Measurements from ENCODE around the gene CEP83. TPM values are rescaled to one million over a fixed set of nuclear protein-coding genes. Genes with fewer than 3 reads are reported as not detected.

CEP83 gene
- total RNA-seq, 1 experiment from 2014 or later, result 26.2 TPM

DNA sequence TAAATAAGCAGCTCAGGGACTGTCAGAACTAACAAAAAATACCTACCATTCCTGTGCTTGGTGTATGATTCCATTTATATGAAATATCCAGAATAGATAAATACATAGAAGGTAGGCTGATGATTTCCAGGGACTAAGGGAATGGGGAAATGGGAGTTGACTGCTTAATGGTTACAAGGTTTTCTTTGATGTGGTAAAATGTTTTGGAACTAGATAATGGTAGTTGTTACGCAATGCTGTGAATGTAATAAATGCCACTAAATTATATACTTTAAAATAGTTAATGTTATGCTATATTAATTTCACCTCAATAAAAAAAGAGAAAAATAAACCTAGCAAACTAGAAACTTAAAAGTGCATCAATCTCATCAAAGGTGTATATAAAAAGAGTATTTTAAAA lies 41.1 kb downstream of the CEP83 start (continued):
- TF ChIP-seq, protein P1, sequence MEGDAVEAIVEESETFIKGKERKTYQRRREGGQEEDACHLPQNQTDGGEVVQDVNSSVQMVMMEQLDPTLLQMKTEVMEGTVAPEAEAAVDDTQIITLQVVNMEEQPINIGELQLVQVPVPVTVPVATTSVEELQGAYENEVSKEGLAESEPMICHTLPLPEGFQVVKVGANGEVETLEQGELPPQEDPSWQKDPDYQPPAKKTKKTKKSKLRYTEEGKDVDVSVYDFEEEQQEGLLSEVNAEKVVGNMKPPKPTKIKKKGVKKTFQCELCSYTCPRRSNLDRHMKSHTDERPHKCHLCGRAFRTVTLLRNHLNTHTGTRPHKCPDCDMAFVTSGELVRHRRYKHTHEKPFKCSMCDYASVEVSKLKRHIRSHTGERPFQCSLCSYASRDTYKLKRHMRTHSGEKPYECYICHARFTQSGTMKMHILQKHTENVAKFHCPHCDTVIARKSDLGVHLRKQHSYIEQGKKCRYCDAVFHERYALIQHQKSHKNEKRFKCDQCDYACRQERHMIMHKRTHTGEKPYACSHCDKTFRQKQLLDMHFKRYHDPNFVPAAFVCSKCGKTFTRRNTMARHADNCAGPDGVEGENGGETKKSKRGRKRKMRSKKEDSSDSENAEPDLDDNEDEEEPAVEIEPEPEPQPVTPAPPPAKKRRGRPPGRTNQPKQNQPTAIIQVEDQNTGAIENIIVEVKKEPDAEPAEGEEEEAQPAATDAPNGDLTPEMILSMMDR (IDR thresholded peaks at IDR 0.05), result no peak
- TF ChIP-seq, protein P2, sequence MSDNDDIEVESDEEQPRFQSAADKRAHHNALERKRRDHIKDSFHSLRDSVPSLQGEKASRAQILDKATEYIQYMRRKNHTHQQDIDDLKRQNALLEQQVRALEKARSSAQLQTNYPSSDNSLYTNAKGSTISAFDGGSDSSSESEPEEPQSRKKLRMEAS (CRISPR knock-in tag; IDR thresholded peaks at IDR 0.05), result no peak
- TF ChIP-seq RORB (CRISPR knock-in tag; IDR thresholded peaks at IDR 0.05) (no peak), PRRX2 (CRISPR knock-in tag; IDR thresholded peaks at IDR 0.05) (no peak), ZNF416 (CRISPR knock-in tag; IDR thresholded peaks at IDR 0.05) (no peak), ZNF396 (CRISPR knock-in tag; IDR thresholded peaks at IDR 0.05; ENCODE audit: borderline replicate concordance) (no peak)
- TF ChIP-seq, protein P3, sequence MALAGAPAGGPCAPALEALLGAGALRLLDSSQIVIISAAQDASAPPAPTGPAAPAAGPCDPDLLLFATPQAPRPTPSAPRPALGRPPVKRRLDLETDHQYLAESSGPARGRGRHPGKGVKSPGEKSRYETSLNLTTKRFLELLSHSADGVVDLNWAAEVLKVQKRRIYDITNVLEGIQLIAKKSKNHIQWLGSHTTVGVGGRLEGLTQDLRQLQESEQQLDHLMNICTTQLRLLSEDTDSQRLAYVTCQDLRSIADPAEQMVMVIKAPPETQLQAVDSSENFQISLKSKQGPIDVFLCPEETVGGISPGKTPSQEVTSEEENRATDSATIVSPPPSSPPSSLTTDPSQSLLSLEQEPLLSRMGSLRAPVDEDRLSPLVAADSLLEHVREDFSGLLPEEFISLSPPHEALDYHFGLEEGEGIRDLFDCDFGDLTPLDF (CRISPR knock-in tag; IDR thresholded peaks at IDR 0.05), result no peak
- TF ChIP-seq, protein P4, sequence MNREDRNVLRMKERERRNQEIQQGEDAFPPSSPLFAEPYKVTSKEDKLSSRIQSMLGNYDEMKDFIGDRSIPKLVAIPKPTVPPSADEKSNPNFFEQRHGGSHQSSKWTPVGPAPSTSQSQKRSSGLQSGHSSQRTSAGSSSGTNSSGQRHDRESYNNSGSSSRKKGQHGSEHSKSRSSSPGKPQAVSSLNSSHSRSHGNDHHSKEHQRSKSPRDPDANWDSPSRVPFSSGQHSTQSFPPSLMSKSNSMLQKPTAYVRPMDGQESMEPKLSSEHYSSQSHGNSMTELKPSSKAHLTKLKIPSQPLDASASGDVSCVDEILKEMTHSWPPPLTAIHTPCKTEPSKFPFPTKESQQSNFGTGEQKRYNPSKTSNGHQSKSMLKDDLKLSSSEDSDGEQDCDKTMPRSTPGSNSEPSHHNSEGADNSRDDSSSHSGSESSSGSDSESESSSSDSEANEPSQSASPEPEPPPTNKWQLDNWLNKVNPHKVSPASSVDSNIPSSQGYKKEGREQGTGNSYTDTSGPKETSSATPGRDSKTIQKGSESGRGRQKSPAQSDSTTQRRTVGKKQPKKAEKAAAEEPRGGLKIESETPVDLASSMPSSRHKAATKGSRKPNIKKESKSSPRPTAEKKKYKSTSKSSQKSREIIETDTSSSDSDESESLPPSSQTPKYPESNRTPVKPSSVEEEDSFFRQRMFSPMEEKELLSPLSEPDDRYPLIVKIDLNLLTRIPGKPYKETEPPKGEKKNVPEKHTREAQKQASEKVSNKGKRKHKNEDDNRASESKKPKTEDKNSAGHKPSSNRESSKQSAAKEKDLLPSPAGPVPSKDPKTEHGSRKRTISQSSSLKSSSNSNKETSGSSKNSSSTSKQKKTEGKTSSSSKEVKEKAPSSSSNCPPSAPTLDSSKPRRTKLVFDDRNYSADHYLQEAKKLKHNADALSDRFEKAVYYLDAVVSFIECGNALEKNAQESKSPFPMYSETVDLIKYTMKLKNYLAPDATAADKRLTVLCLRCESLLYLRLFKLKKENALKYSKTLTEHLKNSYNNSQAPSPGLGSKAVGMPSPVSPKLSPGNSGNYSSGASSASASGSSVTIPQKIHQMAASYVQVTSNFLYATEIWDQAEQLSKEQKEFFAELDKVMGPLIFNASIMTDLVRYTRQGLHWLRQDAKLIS (CRISPR knock-in tag; IDR thresholded peaks at IDR 0.05; ENCODE audit: borderline replicate concordance), result no peak
- TF ChIP-seq, protein P5, sequence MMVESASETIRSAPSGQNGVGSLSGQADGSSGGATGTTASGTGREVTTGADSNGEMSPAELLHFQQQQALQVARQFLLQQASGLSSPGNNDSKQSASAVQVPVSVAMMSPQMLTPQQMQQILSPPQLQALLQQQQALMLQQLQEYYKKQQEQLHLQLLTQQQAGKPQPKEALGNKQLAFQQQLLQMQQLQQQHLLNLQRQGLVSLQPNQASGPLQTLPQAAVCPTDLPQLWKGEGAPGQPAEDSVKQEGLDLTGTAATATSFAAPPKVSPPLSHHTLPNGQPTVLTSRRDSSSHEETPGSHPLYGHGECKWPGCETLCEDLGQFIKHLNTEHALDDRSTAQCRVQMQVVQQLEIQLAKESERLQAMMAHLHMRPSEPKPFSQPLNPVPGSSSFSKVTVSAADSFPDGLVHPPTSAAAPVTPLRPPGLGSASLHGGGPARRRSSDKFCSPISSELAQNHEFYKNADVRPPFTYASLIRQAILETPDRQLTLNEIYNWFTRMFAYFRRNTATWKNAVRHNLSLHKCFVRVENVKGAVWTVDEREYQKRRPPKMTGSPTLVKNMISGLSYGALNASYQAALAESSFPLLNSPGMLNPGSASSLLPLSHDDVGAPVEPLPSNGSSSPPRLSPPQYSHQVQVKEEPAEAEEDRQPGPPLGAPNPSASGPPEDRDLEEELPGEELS (CRISPR knock-in tag; IDR thresholded peaks at IDR 0.05), result no peak
- TF ChIP-seq, protein P6, sequence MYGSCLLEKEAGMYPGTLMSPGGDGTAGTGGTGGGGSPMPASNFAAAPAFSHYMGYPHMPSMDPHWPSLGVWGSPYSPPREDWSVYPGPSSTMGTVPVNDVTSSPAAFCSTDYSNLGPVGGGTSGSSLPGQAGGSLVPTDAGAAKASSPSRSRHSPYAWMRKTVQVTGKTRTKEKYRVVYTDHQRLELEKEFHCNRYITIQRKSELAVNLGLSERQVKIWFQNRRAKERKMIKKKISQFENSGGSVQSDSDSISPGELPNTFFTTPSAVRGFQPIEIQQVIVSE (CRISPR knock-in tag; IDR thresholded peaks at IDR 0.05; ENCODE audit: borderline replicate concordance), result no peak

DNA sequence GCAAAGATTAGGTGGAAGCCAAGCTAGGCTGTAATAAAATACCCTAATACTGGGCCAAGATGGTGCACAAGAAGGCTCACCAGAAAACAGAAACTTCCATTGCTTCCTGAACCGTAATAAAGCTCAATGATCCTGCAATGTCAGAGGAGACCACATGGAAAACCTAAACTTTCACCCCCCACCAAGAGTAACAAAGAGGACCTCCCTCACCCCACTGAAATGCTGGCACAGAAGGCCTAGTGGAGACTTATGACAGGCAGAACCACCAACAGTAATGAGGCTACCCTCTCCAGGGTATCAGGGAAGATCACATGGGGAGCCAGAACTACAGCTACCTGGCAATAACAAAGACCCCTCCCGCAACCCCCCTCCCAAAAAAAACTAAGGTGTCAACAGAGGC lies 43.1 kb downstream of the CEP83 start:
- Mint-ChIP-seq H3K36me3 (peaks cover 19% of the 10 kb centered on the region), H3K27ac (peak overlapping the region; percentile 18), H3K4me3 (no peak overlapping the region), H3K4me1 (peaks cover 18% of the 10 kb centered on the region), H3K27me3 (ENCODE audit: low read depth) (no peaks in the 10 kb centered on the region), H3K9me3 (peaks cover 18% of the 10 kb centered on the region)
- POLR2A ChIA-PET, result no interaction called here
- ATAC-seq (peak; percentile 62), DNase-seq (ENCODE audit: low spot score) (no peak)
- CTCF ChIA-PET, result interaction anchor here (1.4 kb wide), 1 partner anchor 10 kb away, joined by 6 read pairs; no protein-coding TSS in a partner anchor
- TF ChIP-seq CBFB (CRISPR knock-in tag; IDR thresholded peaks at IDR 0.05; ENCODE audit: low read depth) (no peak), ZNF263 (CRISPR knock-in tag; IDR thresholded peaks at IDR 0.05; ENCODE audit: low read depth) (no peak), NFYB (CRISPR knock-in tag; conservative IDR thresholded peaks at IDR 0.05; ENCODE audit: low read depth) (no peak), SMAD3 (CRISPR knock-in tag; IDR thresholded peaks at IDR 0.05; ENCODE audit: borderline replicate concordance) (no peak), CREB1 (CRISPR knock-in tag; IDR thresholded peaks at IDR 0.05) (no peak), GTF2I (CRISPR knock-in tag; conservative IDR thresholded peaks at IDR 0.05) (no peak), ZNF671 (CRISPR knock-in tag; IDR thresholded peaks at IDR 0.05) (no peak)
- TF ChIP-seq, protein P7, sequence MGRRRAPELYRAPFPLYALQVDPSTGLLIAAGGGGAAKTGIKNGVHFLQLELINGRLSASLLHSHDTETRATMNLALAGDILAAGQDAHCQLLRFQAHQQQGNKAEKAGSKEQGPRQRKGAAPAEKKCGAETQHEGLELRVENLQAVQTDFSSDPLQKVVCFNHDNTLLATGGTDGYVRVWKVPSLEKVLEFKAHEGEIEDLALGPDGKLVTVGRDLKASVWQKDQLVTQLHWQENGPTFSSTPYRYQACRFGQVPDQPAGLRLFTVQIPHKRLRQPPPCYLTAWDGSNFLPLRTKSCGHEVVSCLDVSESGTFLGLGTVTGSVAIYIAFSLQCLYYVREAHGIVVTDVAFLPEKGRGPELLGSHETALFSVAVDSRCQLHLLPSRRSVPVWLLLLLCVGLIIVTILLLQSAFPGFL (CRISPR knock-in tag; IDR thresholded peaks at IDR 0.05; ENCODE audit: borderline replicate concordance), result no peak
- TF ChIP-seq, protein P8, sequence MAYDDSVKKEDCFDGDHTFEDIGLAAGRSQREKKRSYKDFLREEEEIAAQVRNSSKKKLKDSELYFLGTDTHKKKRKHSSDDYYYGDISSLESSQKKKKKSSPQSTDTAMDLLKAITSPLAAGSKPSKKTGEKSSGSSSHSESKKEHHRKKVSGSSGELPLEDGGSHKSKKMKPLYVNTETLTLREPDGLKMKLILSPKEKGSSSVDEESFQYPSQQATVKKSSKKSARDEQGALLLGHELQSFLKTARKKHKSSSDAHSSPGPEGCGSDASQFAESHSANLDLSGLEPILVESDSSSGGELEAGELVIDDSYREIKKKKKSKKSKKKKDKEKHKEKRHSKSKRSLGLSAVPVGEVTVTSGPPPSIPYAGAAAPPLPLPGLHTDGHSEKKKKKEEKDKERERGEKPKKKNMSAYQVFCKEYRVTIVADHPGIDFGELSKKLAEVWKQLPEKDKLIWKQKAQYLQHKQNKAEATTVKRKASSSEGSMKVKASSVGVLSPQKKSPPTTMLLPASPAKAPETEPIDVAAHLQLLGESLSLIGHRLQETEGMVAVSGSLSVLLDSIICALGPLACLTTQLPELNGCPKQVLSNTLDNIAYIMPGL (CRISPR knock-in tag; IDR thresholded peaks at IDR 0.05), result no peak
- TF ChIP-seq, protein P4 (CRISPR knock-in tag; IDR thresholded peaks at IDR 0.05; ENCODE audit: borderline replicate concordance), result no peak
